Activated CD8-positive, alpha-beta T cell treated with anti-CD3 and anti-CD28 coated beads, Interleukin-2, amount 10 ng/mL, durations not matched to agents 7 days and 5 days (primary cell): Measurements from ENCODE around the gene PAPLN. TPM values are rescaled to one million over a fixed set of nuclear protein-coding genes. Genes with fewer than 3 reads are reported as not detected.

Source experiments
- ATAC-seq: fragments of 150-1000 bp; cut with Tn5 transposase; one replicate; pipeline ENCODE4 v1.10.0; 2021; ENCODE audit warnings: moderate library complexity
- CTCF ChIA-PET: fragments of 350-600 bp; sonication (Branson Sonifier 250); formaldehyde crosslinking; loops from one replicate; lab custom pipeline; 2021; ENCODE audit warnings: antibody characterized with exemption; lab: Charles Lee
- POLR2A ChIA-PET: fragments of 350-600 bp; sonication (Branson Sonifier 250); formaldehyde crosslinking; loops from one replicate; lab custom pipeline; 2021; ENCODE audit warnings: antibody characterized with exemption; lab: Charles Lee
- DNase-seq: peaks from one replicate; pipeline ENCODE4 v3.0.0-alpha.2; 2020
- H3K27ac Mint-ChIP-seq: one replicate; pipeline ENCODE4 v1.8.0; 2021; ENCODE audit warnings: mild to moderate bottlenecking, mixed read lengths
- H3K27me3 Mint-ChIP-seq: one replicate; pipeline ENCODE4 v1.8.0; 2021; ENCODE audit warnings: low read depth, mixed read lengths
- H3K36me3 Mint-ChIP-seq: one replicate; pipeline ENCODE4 v1.8.0; 2021; ENCODE audit warnings: low read depth, mixed read lengths
- H3K4me1 Mint-ChIP-seq: one replicate; pipeline ENCODE4 v1.8.0; 2021; ENCODE audit warnings: low read depth, mixed read lengths
- H3K4me3 Mint-ChIP-seq: one replicate; pipeline ENCODE4 v1.8.0; 2021; ENCODE audit warnings: mild to moderate bottlenecking, mixed read lengths
- H3K9me3 Mint-ChIP-seq: one replicate; pipeline ENCODE4 v1.8.0; 2022; ENCODE audit warnings: mixed read lengths; ENCODE audit not compliant: insufficient read depth
- total RNA-seq, 2 experiments: library from RNA; stranded (reverse); gene quantifications; one replicate each; pipeline ENCODE4 v1.2.3, GENCODE V29; 2021

Gene PAPLN
- total RNA-seq, 2 experiments from 2014 or later, result 0.29 to 0.45 TPM

- peaks cover 27% of the 10 kb centered on the region for H3K4me1 Mint-ChIP-seq
- no peaks in the 10 kb centered on the region for H3K36me3 Mint-ChIP-seq
- CTCF ChIA-PET, result no interaction called here
- POLR2A ChIA-PET, result no interaction called here
- DNase-seq, result no peak
- H3K4me3 Mint-ChIP-seq, result no peak overlapping the region
- no peaks in the 10 kb centered on the region for H3K9me3 Mint-ChIP-seq
- no peak for ATAC-seq
- H3K27me3 Mint-ChIP-seq, result peaks cover 10% of the 10 kb centered on the region
- no peak overlapping the region for H3K27ac Mint-ChIP-seq
These were observed 13.0 kb downstream of the PAPLN start for GRCh38 chr14:73250317-73250713.

GRCh38 chr14:73250781-73251500 is 13.6 kb downstream of the PAPLN start:
- Mint-ChIP-seq H3K27me3 (peaks cover 10% of the 10 kb centered on the region), H3K27ac (peak overlapping the region; percentile 40), H3K4me1 (peaks cover 28% of the 10 kb centered on the region), H3K4me3 (no peak overlapping the region), H3K36me3 (no peaks in the 10 kb centered on the region), H3K9me3 (no peaks in the 10 kb centered on the region)
- CTCF ChIA-PET, result no interaction called here
- ATAC-seq (no peak), DNase-seq (no peak)
- POLR2A ChIA-PET, result no interaction called here

- Mint-ChIP-seq H3K27me3 (peaks cover 9% of the 10 kb centered on the region), H3K36me3 (no peaks in the 10 kb centered on the region), H3K4me1 (peaks cover 24% of the 10 kb centered on the region), H3K4me3 (no peak overlapping the region), H3K27ac (no peak overlapping the region), H3K9me3 (no peaks in the 10 kb centered on the region)
- ChIA-PET CTCF (no interaction called here), POLR2A (no interaction called here)
- DNase-seq (no peak), ATAC-seq (no peak)
These were observed 14.4 kb downstream of the PAPLN start for GRCh38 chr14:73251516-73252215.

- H3K36me3 Mint-ChIP-seq, result no peaks in the 10 kb centered on the region
- ChIA-PET POLR2A (no interaction called here), CTCF (no interaction called here)
- H3K27me3 Mint-ChIP-seq, result peaks cover 2% of the 10 kb centered on the region
- H3K4me1 Mint-ChIP-seq, result peaks cover 14% of the 10 kb centered on the region
- H3K4me3 Mint-ChIP-seq, result no peak overlapping the region
- H3K27ac Mint-ChIP-seq, result no peak overlapping the region
- ATAC-seq (no peak), DNase-seq (no peak)
- no peaks in the 10 kb centered on the region for H3K9me3 Mint-ChIP-seq
These were observed 15.4 kb downstream of the PAPLN start for GRCh38 chr14:73252491-73253322.

GRCh38 chr14:73253323-73253610 is 16.0 kb downstream of the PAPLN start:
- no peaks in the 10 kb centered on the region for H3K36me3 Mint-ChIP-seq

GRCh38 chr14:73253721-73254120 is 16.4 kb downstream of the PAPLN start:
- no peak for DNase-seq
- Mint-ChIP-seq H3K9me3 (no peaks in the 10 kb centered on the region), H3K36me3 (no peaks in the 10 kb centered on the region), H3K4me1 (peaks cover 5% of the 10 kb centered on the region), H3K27ac (no peak overlapping the region), H3K4me3 (no peak overlapping the region), H3K27me3 (peaks cover 2% of the 10 kb centered on the region)
- ChIA-PET CTCF (no interaction called here), POLR2A (no interaction called here)
- no peak for ATAC-seq

More at GRCh38 chr14:73253323-73253610, 16.0 kb downstream of the PAPLN start:
- DNase-seq (no peak), ATAC-seq (no peak)
- Mint-ChIP-seq H3K4me1 (peaks cover 9% of the 10 kb centered on the region), H3K4me3 (no peak overlapping the region), H3K9me3 (no peaks in the 10 kb centered on the region), H3K27me3 (peaks cover 2% of the 10 kb centered on the region), H3K27ac (no peak overlapping the region)
- CTCF ChIA-PET, result no interaction called here
- POLR2A ChIA-PET, result no interaction called here

GRCh38 chr14:73254247-73255004 is 17.1 kb downstream of the PAPLN start:
- CTCF ChIA-PET, result no interaction called here
- POLR2A ChIA-PET, result no interaction called here
- peaks cover 3% of the 10 kb centered on the region for H3K4me1 Mint-ChIP-seq
- no peak overlapping the region for H3K27ac Mint-ChIP-seq
- DNase-seq (no peak), ATAC-seq (no peak)
- no peaks in the 10 kb centered on the region for H3K36me3 Mint-ChIP-seq
- H3K27me3 Mint-ChIP-seq, result no peaks in the 10 kb centered on the region
- H3K9me3 Mint-ChIP-seq, result no peaks in the 10 kb centered on the region
- H3K4me3 Mint-ChIP-seq, result no peak overlapping the region

- CTCF ChIA-PET, result no interaction called here
- ATAC-seq, result no peak
- POLR2A ChIA-PET, result no interaction called here
These were observed 17.7 kb downstream of the PAPLN start for GRCh38 chr14:73255005-73255400.

GRCh38 chr14:73255693-73256225 is 18.5 kb downstream of the PAPLN start:
- Mint-ChIP-seq H3K27me3 (no peaks in the 10 kb centered on the region), H3K4me1 (peaks cover 3% of the 10 kb centered on the region), H3K27ac (no peak overlapping the region), H3K9me3 (no peaks in the 10 kb centered on the region), H3K4me3 (no peak overlapping the region), H3K36me3 (no peaks in the 10 kb centered on the region)
- DNase-seq (no peak), ATAC-seq (no peak)
- POLR2A ChIA-PET, result no interaction called here
- CTCF ChIA-PET, result no interaction called here

More at GRCh38 chr14:73255005-73255400, 17.7 kb downstream of the PAPLN start:
- Mint-ChIP-seq H3K9me3 (no peaks in the 10 kb centered on the region), H3K4me3 (no peak overlapping the region), H3K27me3 (no peaks in the 10 kb centered on the region), H3K27ac (no peak overlapping the region), H3K4me1 (peaks cover 3% of the 10 kb centered on the region), H3K36me3 (no peaks in the 10 kb centered on the region)
- DNase-seq, result no peak

GRCh38 chr14:73258076-73258475 is 20.8 kb downstream of the PAPLN start:
- Mint-ChIP-seq H3K27me3 (no peaks in the 10 kb centered on the region), H3K4me1 (peaks cover 3% of the 10 kb centered on the region), H3K27ac (no peak overlapping the region), H3K36me3 (no peaks in the 10 kb centered on the region), H3K9me3 (no peaks in the 10 kb centered on the region), H3K4me3 (no peak overlapping the region)
- ChIA-PET CTCF (no interaction called here), POLR2A (no interaction called here)
- DNase-seq, result no peak
- ATAC-seq, result no peak

GRCh38 chr14:73258845-73259611 is 21.7 kb downstream of the PAPLN start:
- no peak overlapping the region for H3K4me3 Mint-ChIP-seq
- H3K36me3 Mint-ChIP-seq, result no peaks in the 10 kb centered on the region
- CTCF ChIA-PET, result no interaction called here
- no peak overlapping the region for H3K27ac Mint-ChIP-seq
- no peaks in the 10 kb centered on the region for H3K9me3 Mint-ChIP-seq
- POLR2A ChIA-PET, result no interaction called here
- no peaks in the 10 kb centered on the region for H3K27me3 Mint-ChIP-seq
- ATAC-seq (no peak), DNase-seq (no peak)
- peaks cover 3% of the 10 kb centered on the region for H3K4me1 Mint-ChIP-seq
